OCI-LY7 (cell line): Measurements from ENCODE around the gene CFTR. TPM values are rescaled to one million over a fixed set of nuclear protein-coding genes. Genes with fewer than 3 reads are reported as not detected.

ENCODE experiments used
- BruUV-seq: library from RNA; stranded (reverse); fragments of 400-500 nt; replicated peaks from 2 replicates; lab custom pipeline; 2021; lab: Mats Ljungman, UMichigan
- CTCF ChIA-PET: fragments of 300-600 bp; sonication (Branson Sonifier 250); formaldehyde crosslinking; loops from one replicate; lab custom pipeline; 2022; ENCODE audit warnings: antibody characterized with exemption; ENCODE audit not compliant: unreplicated experiment; lab: Charles Lee
- POLR2A ChIA-PET: fragments of 300-600 bp; sonication (Branson Sonifier 250); formaldehyde crosslinking; loops from one replicate; lab custom pipeline; 2022; ENCODE audit warnings: antibody characterized with exemption; lab: Charles Lee
- DNase-seq: peaks from one replicate; pipeline ENCODE4 v3.0.0-alpha.2; 2015; ENCODE audit warnings: low spot score
- H2AFZ ChIP-seq: fragments of 200-600 bp; sonication (generic), shearing (Covaris generic); 2 replicates; pipeline ENCODE4 v1.6.1; 2014; ENCODE audit warnings: mild to moderate bottlenecking, antibody characterized with exemption, low read length, moderate library complexity
- H3K27ac ChIP-seq: fragments of 200-600 bp; sonication (generic); 2 replicates; pipeline ENCODE4 v1.5.1; 2014; ENCODE audit warnings: mixed run types, low read depth, mild to moderate bottlenecking, moderate library complexity, low read length, inconsistent platforms; ENCODE audit not compliant: poor library complexity, severe bottlenecking
- H3K36me3 ChIP-seq: fragments of 200-600 bp; sonication (generic); 2 replicates; pipeline ENCODE4 v1.6.1; 2014; ENCODE audit warnings: mild to moderate bottlenecking, antibody characterized with exemption, low read length, moderate library complexity, mixed read lengths; ENCODE audit not compliant: insufficient read depth
- H3K4me1 ChIP-seq: fragments of 200-600 bp; sonication (generic); 2 replicates; pipeline ENCODE4 v1.5.1; 2014; ENCODE audit warnings: mild to moderate bottlenecking, low read length; ENCODE audit not compliant: insufficient read depth, poor library complexity, severe bottlenecking
- H3K4me2 ChIP-seq: fragments of 200-600 bp; sonication (generic); 2 replicates; pipeline ENCODE4 v1.6.1; 2014; ENCODE audit warnings: mild to moderate bottlenecking, low read length
- H3K4me3 ChIP-seq: fragments of 200-600 bp; sonication (generic); 2 replicates; pipeline ENCODE4 v1.5.1; 2014; ENCODE audit warnings: mild to moderate bottlenecking, low read depth, low read length; ENCODE audit not compliant: poor library complexity, severe bottlenecking
- H3K79me2 ChIP-seq: fragments of 200-600 bp; sonication (generic); 2 replicates; pipeline ENCODE4 v1.6.1; 2016; ENCODE audit warnings: low read depth, mild to moderate bottlenecking, low read length, moderate library complexity, mixed read lengths; ENCODE audit not compliant: insufficient read depth
- H3K9me2 ChIP-seq: fragments of 200-600 bp; sonication (generic); 2 replicates; pipeline ENCODE4 v1.6.1; 2016; ENCODE audit warnings: mild to moderate bottlenecking, low read length, mixed read lengths; ENCODE audit not compliant: insufficient read depth
- H3K9me3 ChIP-seq: fragments of 200-600 bp; sonication (generic); 2 replicates; pipeline ENCODE4 v1.6.1; 2014; ENCODE audit warnings: mild to moderate bottlenecking, mixed run types, low read length, mixed read lengths
- H4K20me1 ChIP-seq: fragments of 200-600 bp; sonication (generic); 2 replicates; pipeline ENCODE4 v1.6.1; 2014; ENCODE audit warnings: mild to moderate bottlenecking, antibody characterized with exemption, low read length, moderate library complexity, mixed read lengths; ENCODE audit not compliant: insufficient read depth
- EZH2phosphoT487 ChIP-seq: fragments of 200-600 bp; sonication (generic); IDR thresholded peaks from 2 replicates; pipeline ENCODE4 v1.6.1; 2018; ENCODE audit warnings: low read depth, borderline replicate concordance, mild to moderate bottlenecking, mixed run types, antibody characterized with exemption, low read length, moderate library complexity, mixed read lengths
- intact Hi-C: fragments of 100-400 bp; cut with micrococcal nuclease; formaldehyde crosslinking; loops from one replicate; pipeline ENCODE4 v1.10.0; 2022; ENCODE audit not compliant: unreplicated experiment
- total RNA-seq, 2 experiments: library from RNA; depleted of rRNA in 1 of 2; stranded (reverse); fragments of >200 nt in 1 of 2; shearing (Covaris generic) in 1 of 2; gene quantifications; 2 replicates each; pipeline ENCODE4 v1.2.3, GENCODE V29; 2014 to 2022
- TF ChIP-seq, protein P1 (sequence below): fragments of 200-600 bp; sonication (generic); conservative IDR thresholded peaks from 2 replicates; pipeline ENCODE4 v1.5.1; 2014; ENCODE audit warnings: mild to moderate bottlenecking, antibody characterized with exemption, low read length, moderate library complexity, mixed read lengths

Gene CFTR
- total RNA-seq, 2 experiments from 2014 or later = not detected

DNA sequence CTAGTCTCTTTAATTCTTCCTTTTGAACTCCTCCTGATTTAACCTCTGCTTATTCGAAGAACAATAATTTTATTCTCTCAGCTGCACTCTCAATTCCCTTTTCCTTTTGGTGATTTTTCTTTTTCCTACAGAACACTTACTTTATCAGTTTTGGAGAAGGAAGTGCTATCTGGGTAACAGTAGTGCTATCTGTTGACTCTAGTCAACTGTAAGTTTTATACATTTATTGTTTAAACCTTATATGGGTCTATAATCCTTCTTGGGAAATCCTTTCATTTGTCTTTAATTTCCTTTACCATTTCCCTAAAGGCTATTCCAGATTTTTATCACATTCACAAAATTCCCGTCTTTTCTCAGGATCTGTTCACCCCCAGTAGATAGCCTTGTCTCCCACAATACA lies 64.2 kb downstream of the CFTR start:
- H3K4me3 ChIP-seq = no peak overlapping the region
- no peaks in the 10 kb centered on the region for H3K4me1 ChIP-seq
- no peak for TF ChIP-seq EZH2phosphoT487
- TF ChIP-seq, protein P1, sequence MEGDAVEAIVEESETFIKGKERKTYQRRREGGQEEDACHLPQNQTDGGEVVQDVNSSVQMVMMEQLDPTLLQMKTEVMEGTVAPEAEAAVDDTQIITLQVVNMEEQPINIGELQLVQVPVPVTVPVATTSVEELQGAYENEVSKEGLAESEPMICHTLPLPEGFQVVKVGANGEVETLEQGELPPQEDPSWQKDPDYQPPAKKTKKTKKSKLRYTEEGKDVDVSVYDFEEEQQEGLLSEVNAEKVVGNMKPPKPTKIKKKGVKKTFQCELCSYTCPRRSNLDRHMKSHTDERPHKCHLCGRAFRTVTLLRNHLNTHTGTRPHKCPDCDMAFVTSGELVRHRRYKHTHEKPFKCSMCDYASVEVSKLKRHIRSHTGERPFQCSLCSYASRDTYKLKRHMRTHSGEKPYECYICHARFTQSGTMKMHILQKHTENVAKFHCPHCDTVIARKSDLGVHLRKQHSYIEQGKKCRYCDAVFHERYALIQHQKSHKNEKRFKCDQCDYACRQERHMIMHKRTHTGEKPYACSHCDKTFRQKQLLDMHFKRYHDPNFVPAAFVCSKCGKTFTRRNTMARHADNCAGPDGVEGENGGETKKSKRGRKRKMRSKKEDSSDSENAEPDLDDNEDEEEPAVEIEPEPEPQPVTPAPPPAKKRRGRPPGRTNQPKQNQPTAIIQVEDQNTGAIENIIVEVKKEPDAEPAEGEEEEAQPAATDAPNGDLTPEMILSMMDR = no peak
- H3K9me2 ChIP-seq = no peaks in the 10 kb centered on the region
- no peak overlapping the region for H2AFZ ChIP-seq
- H4K20me1 ChIP-seq = no peaks in the 10 kb centered on the region
- no peaks in the 10 kb centered on the region for H3K79me2 ChIP-seq
- no peaks in the 10 kb centered on the region for H3K9me3 ChIP-seq
- no TSS peak for BruUV-seq
- no peak for DNase-seq
- POLR2A ChIA-PET = no interaction called here
- intact Hi-C loops = no loop called here
- H3K27ac ChIP-seq = no peak overlapping the region
- H3K36me3 ChIP-seq = no peaks in the 10 kb centered on the region
- H3K4me2 ChIP-seq = no peak overlapping the region
- CTCF ChIA-PET = no interaction called here

DNA sequence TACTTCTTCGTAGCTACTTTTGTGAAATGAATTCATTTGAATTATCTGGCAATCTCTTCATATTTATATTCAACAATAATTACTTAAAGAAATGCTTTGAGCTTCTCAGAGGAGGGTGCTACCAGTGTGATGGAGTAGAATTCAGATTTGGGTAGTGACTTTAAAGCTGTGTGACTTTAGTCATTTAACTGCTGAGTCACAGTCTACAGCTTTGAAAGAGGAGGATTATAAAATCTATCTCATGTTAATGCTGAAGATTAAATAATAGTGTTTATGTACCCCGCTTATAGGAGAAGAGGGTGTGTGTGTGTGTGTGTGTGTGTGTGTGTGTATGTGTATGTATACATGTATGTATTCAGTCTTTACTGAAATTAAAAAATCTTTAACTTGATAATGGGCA lies 68.2 kb downstream of the CFTR start:
- TF ChIP-seq, protein P1 = no peak
- TF ChIP-seq EZH2phosphoT487 = no peak
- CTCF ChIA-PET = no interaction called here
- no peak overlapping the region for H3K27ac ChIP-seq

DNA sequence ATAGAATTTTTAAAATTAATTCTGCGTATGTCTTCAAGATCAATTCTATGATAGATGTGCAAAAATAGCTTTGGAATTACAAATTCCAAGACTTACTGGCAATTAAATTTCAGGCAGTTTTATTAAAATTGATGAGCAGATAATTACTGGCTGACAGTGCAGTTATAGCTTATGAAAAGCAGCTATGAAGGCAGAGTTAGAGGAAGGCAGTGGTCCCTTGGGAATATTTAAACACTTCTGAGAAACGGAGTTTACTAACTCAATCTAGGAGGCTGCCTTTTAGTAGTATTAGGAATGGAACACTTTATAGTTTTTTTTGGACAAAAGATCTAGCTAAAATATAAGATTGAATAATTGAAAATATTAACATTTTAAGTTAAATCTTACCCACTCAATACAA lies 70.8 kb downstream of the CFTR start:
- Histone ChIP-seq H4K20me1 (no peaks in the 10 kb centered on the region), H3K9me3 (no peaks in the 10 kb centered on the region), H3K9me2 (no peaks in the 10 kb centered on the region), H3K4me1 (no peaks in the 10 kb centered on the region), H3K27ac (no peak overlapping the region), H3K4me3 (no peak overlapping the region), H2AFZ (no peak overlapping the region), H3K36me3 (no peaks in the 10 kb centered on the region), H3K4me2 (no peak overlapping the region), H3K79me2 (no peaks in the 10 kb centered on the region)
- intact Hi-C loops = no loop called here
- BruUV-seq = no TSS peak
- TF ChIP-seq, protein P1 = no peak
- no peak for TF ChIP-seq EZH2phosphoT487
- POLR2A ChIA-PET = interaction anchor here (1.1 kb wide), 1 partner anchor 12 kb away, joined by 3 read pairs; no protein-coding TSS in a partner anchor
- CTCF ChIA-PET = no interaction called here
- DNase-seq = peak; percentile 2

More for the DNA sequence above, 68.2 kb downstream of the CFTR start:
- no peak overlapping the region for H3K4me2 ChIP-seq
- no peaks in the 10 kb centered on the region for H3K9me2 ChIP-seq
- no peak for DNase-seq
- BruUV-seq = no TSS peak
- POLR2A ChIA-PET = interaction anchor here (0.8 kb wide), 1 partner anchor 12 kb away, joined by 4 read pairs; no protein-coding TSS in a partner anchor
- intact Hi-C loops = no loop called here
- H3K4me3 ChIP-seq = no peak overlapping the region
- H3K79me2 ChIP-seq = no peaks in the 10 kb centered on the region
- H3K4me1 ChIP-seq = no peaks in the 10 kb centered on the region
- no peaks in the 10 kb centered on the region for H3K9me3 ChIP-seq
- no peaks in the 10 kb centered on the region for H3K36me3 ChIP-seq
- H4K20me1 ChIP-seq = no peaks in the 10 kb centered on the region
- no peak overlapping the region for H2AFZ ChIP-seq
